GM13976 (cell line): ENCODE results near the gene LTN1.

ENCODE experiments used
- DNase-seq: peaks from one replicate; pipeline ENCODE4 v3.0.0; 2012; ENCODE audit warnings: low spot score
- in situ Hi-C: fragments of 300-500 bp; cut with MboI; formaldehyde crosslinking; loops from one replicate; pipeline ENCODE4 v1.12.0; 2022; ENCODE audit warnings: low sequenced_read_pairs, mixed read lengths, inconsistent platforms; ENCODE audit not compliant: unreplicated experiment
- TF ChIP-seq, protein P1 (sequence below): IDR thresholded peaks from 2 replicates; pipeline ENCODE4 v1.5.1; 2012; ENCODE audit warnings: borderline replicate concordance, mild to moderate bottlenecking; ENCODE audit not compliant: insufficient read depth; ENCODE audit errors: extremely low read depth, missing control alignments, control extremely low read depth

The LTN1 gene

DNA sequence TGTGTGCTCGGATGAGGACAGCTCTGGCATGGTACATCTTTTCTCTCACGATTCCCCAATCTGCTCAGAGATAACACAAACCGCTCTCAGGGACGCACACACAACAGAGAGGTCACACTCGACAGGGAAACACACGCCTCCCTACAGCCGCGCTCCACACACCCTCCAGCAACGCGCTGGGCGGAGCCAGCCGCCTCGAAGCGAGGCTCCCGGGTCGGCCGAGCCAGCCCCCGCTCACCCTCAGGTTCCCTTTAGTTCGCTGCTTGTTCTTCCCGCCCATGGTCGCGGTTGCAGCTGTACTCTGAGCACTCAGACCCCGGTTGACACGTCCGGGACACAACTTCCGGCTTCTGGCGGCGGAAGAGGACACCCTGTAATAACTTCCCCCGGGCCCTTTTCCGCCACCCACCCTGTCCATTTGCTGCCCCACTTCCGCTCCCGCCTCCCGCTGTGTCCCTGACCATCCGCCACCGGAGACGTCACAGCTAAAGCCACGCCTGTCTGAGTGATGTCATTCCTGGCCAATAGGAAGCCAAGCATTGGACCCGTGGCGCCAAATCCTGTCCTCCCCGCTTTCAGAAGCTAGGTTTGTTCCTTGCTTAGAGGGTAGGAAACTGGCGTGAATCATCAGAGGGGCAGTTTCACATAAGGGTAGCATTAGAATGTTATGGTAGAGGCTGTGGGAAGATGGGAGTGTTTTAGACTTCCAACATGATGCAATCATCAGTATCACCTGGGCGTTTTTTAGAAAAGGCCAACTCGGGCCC is at the start of gene LTN1:
Gene LTN1 (minus strand): TSS at position 352 of the 767 bp plus-strand sequence. CDS start 72 bp downstream, at position 280.
- in situ Hi-C loops = no loop called here
- TF ChIP-seq, protein P1, sequence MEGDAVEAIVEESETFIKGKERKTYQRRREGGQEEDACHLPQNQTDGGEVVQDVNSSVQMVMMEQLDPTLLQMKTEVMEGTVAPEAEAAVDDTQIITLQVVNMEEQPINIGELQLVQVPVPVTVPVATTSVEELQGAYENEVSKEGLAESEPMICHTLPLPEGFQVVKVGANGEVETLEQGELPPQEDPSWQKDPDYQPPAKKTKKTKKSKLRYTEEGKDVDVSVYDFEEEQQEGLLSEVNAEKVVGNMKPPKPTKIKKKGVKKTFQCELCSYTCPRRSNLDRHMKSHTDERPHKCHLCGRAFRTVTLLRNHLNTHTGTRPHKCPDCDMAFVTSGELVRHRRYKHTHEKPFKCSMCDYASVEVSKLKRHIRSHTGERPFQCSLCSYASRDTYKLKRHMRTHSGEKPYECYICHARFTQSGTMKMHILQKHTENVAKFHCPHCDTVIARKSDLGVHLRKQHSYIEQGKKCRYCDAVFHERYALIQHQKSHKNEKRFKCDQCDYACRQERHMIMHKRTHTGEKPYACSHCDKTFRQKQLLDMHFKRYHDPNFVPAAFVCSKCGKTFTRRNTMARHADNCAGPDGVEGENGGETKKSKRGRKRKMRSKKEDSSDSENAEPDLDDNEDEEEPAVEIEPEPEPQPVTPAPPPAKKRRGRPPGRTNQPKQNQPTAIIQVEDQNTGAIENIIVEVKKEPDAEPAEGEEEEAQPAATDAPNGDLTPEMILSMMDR = no peak
- DNase-seq = peak; percentile 95

- in situ Hi-C loops = no loop called here
- peak; percentile 29 for DNase-seq
These were observed 42.0 kb upstream of the LTN1 start for GRCh38 chr21:29034678-29035077.

GRCh38 chr21:29033871-29034270 is 41.2 kb upstream of the LTN1 start:
- no peak for DNase-seq
- TF ChIP-seq, protein P1 = no peak
- in situ Hi-C loops = no loop called here

More at GRCh38 chr21:29034678-29035077, 42.0 kb upstream of the LTN1 start:
- TF ChIP-seq, protein P1 = no peak

- in situ Hi-C loops = no loop called here
- TF ChIP-seq, protein P1 = no peak
- DNase-seq = no peak
These were observed 40.6 kb upstream of the LTN1 start for GRCh38 chr21:29033301-29033700.

DNA sequence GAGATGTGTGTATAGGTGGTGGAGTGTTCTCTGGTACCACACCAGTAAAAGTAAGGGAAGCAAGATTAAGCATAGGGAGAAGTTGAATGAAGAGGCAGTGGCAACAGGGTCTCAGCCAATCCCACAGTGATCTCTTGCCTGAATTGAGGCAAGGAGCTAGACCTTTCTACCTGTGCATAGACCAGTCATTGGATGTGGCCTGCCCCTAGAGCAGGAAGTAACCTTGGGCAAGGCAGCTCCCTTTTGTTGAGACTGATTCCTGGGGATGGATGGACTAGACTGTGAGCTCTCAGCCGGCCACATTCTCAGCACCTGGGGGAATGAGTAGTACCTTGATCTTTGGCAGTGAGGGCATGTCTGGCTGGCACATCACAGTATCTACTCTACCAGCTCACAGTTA is 38.2 kb upstream of the LTN1 start:
- DNase-seq = no peak
- TF ChIP-seq, protein P1 = no peak
- in situ Hi-C loops = no loop called here

GRCh38 chr21:29029524-29029923 is 36.8 kb upstream of the LTN1 start:
- DNase-seq = no peak
- in situ Hi-C loops = no loop called here
- TF ChIP-seq, protein P1 = no peak

DNA sequence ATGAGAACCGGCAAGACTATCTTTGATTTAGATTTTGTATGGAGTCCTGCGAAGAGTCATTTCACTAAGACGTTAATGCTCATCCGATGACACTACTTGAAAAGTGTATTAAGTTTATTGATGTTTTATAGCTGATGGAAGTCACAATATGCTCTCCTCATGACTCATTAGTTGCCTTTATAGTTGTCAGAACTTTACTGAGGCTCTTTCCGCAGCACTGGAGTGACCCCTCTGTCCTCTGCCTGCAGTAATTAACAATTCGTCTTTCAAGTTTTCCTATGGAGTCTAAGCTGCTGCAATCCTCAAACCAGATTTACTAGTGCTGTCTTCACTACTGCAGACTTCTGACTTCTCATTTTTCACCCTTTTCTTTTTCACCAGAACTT is 32.6 kb upstream of the LTN1 start:
- in situ Hi-C loops = no loop called here
- no peak for DNase-seq
- TF ChIP-seq, protein P1 = no peak
